ENCODE data around the gene OR8D2. TPM values are rescaled to one million over a fixed set of nuclear protein-coding genes. Genes with fewer than 3 reads are reported as not detected.

The OR8D2 gene
- total and polyA plus RNA-seq, 2 of the 4 experiments (the other 2 are of a cell fraction), result not detected

DNA sequence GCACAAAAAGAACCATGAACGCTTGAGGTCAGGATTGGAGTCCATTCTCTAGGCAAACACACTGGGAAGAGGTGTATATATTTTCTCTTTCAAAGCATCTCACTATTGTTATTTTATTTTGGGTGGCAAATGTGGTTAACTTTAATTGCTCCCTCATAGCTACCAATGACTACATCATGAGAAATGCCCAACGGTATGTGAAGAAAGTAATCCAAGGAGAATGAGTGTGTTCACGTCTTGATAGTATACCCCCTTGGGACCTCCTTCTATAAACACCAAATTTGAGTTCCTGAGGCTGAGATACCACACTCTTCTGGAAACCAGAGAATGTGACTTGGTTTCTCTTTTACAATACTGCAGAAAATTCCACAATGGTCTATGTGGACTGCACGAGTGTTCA, 22.1 kb downstream of the OR8D2 start:
- Histone ChIP-seq H3K27me3 (ENCODE audit: control insufficient read depth, insufficient read depth, low read length) (no peaks in the 10 kb centered on the region), H3K9me1 (ENCODE audit: insufficient read depth, low read length) (no peaks in the 10 kb centered on the region), H3K9me3 (ENCODE audit: control insufficient read depth, insufficient read depth, low read length) (no peaks in the 10 kb centered on the region; the same call in 1 of the 2 replicates), H2BK15ac (ENCODE audit: low read depth, low read length) (no peak overlapping the region), H4K91ac (ENCODE audit: insufficient read depth, low read depth, low read length) (no peak overlapping the region), H3K23ac (ENCODE audit: low read depth, low read length) (no peak overlapping the region), H2AK9ac (replicated peaks; ENCODE audit: low read depth, low read length, poor library complexity) (no peak overlapping the region), H4K20me1 (ENCODE audit: insufficient read depth, low read length) (no peaks in the 10 kb centered on the region), H3K4me2 (ENCODE audit: low read depth, low read length) (peak overlapping the region; percentile 59; the same call in 1 of the 2 replicates), H2BK20ac (ENCODE audit: low read depth, low read length) (peak overlapping the region; percentile 74; the same call in 1 of the 2 replicates), H3K27ac (ENCODE audit: insufficient read depth, low read length) (no peak overlapping the region), H3K36me3 (ENCODE audit: control insufficient read depth, insufficient read depth, low read length) (no peaks in the 10 kb centered on the region), H3K79me1 (ENCODE audit: low read depth in 1 of 2, low read length in 2 of 2) (no peaks in the 10 kb centered on the region), H2AK5ac (ENCODE audit: low read depth, low read length) (no peak overlapping the region), H3K18ac (ENCODE audit: low read depth, low read length) (no peak overlapping the region), H3K9ac (ENCODE audit: low read depth, low read length) (no peak overlapping the region), H3K4me3 (ENCODE audit: insufficient read depth, low read depth, low read length) (no peak overlapping the region), H2BK120ac (ENCODE audit: low read depth, low read length) (no peak overlapping the region), H4K8ac (ENCODE audit: low read depth in 2 of 2, low read length in 2 of 2) (no peak overlapping the region), H3K14ac (replicated peaks; ENCODE audit: low read depth, low read length) (no peak overlapping the region), H2AFZ (replicated peaks; ENCODE audit: low read length, poor library complexity) (no peak overlapping the region), H3K4me1 (ENCODE audit: control insufficient read depth, insufficient read depth, low read length) (peaks cover under 1% of the 10 kb centered on the region; the same call in 1 of the 2 replicates), H4K5ac (ENCODE audit: low read depth, low read length) (no peak overlapping the region; the same call in 1 of the 2 replicates), H3K56ac (ENCODE audit: extremely low read depth, insufficient read depth, low read length) (no peak overlapping the region), H3K4ac (ENCODE audit: low read depth, low read length) (no peak overlapping the region), H2BK5ac (ENCODE audit: low read depth, low read length, poor library complexity, severe bottlenecking) (peak overlapping the region; percentile 76)
- ChIA-PET CTCF (no interaction called here), POLR2A (ENCODE audit: unreplicated experiment) (no interaction called here)
- dilution Hi-C loops (cut with HindIII; ENCODE audit: low sequenced_read_pairs, unreplicated experiment) (no loop called here), intact Hi-C loops (cut with micrococcal nuclease) (no loop called here), in situ Hi-C loops (cut with MboI; ENCODE audit: low sequenced_read_pairs) (no loop called here)
- ATAC-seq (ENCODE audit: low read depth) (peak; percentile 57), DNase-seq (peak; percentile 27)
- no TSS peak for BruUV-seq (replicated peaks)
- TF ChIP-seq MAZ (IDR thresholded peaks at IDR 0.05; ENCODE audit: borderline replicate concordance, low read depth, low read length), result no peak
- no peak for TF ChIP-seq RCOR1 (IDR thresholded peaks at IDR 0.05; ENCODE audit: insufficient replicate concordance, low read length)
- WGBS, 2 experiments (ENCODE audit: extremely low coverage in 2 of 2, insufficient read length in 1 of 2), result no CpG with 5 or more reads among the region's 4 CpGs

Measured in IMR-90 (cell line).